ENCODE measurements around the gene UTRN. TPM values are rescaled to one million over a fixed set of nuclear protein-coding genes. Genes with fewer than 3 reads are reported as not detected.

Gene UTRN
- total RNA-seq, 2 experiments from 2014 or later = 37.8 to 38.1 TPM

DNA sequence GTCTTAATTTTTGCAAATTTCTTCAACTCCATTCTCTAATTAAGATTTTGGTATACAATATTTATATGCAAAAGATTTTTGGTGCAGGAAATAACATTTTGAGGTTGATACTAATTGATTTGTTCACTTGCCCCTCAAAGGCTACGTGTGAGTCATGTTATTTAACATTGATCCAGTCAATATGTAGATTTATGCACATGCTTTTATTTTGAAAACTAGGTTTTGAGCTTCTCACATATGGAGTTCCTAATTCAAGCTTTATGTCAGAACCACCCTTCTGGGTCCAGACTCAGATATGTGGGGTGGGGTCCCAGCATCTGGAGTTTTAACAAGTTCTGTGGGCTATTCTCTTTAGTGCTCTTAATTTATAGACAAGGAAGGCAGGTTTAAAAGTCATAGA, 13.8 kb downstream of the UTRN start:
- no peaks in the 10 kb centered on the region for H3K36me3 Mint-ChIP-seq
- ChIA-PET CTCF (interaction anchor here (1.9 kb wide), 1 partner anchor 13 kb away, joined by 6 read pairs; no protein-coding TSS in a partner anchor), POLR2A (no interaction called here)
- peaks cover 7% of the 10 kb centered on the region for H3K4me1 Mint-ChIP-seq (ENCODE audit: low read depth)
- intact Hi-C loops (cut with micrococcal nuclease) = no loop called here
- no peak for DNase-seq
- no peak overlapping the region for H3K27ac Mint-ChIP-seq
- no peak overlapping the region for H3K4me3 Mint-ChIP-seq
- H3K9me3 Mint-ChIP-seq = no peaks in the 10 kb centered on the region
- no peaks in the 10 kb centered on the region for H3K27me3 Mint-ChIP-seq

DNA sequence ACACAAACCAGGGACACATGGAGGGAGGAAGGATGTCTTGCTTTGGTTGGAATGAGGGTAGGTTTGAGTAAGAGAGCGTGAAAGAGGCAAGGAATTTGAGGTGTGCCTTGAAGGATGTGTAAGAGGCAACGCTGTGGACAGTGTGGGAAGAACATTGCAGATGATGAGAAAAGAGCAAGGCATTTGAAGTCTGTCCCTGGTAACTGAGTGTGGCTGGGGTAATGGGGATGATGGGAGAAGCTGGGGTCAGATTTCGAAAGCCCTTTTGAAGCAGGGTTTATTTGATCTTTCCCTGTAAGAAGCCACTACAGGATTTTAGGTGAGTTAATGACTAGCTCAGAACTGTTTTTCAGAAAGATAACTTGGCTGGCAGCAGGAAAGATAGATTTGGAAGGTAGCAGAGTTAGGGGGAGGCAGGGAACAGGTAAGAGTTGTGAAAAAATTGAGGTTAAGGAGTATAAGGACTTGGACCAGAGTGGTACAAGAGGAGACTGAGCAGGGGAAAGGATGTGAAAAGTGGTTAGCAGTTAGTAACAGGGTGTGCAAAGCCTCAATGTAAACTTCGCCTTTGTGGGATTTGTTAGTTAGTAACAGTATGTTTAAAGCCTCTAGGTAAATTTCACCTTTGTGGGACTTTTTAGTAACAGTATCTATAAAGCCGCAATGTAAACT, 17.7 kb downstream of the UTRN start:
- CTCF ChIA-PET = no interaction called here
- DNase-seq = no peak
- Mint-ChIP-seq H3K4me1 (ENCODE audit: low read depth) (peaks cover 19% of the 10 kb centered on the region), H3K9me3 (no peaks in the 10 kb centered on the region), H3K27me3 (no peaks in the 10 kb centered on the region), H3K27ac (no peak overlapping the region), H3K36me3 (no peaks in the 10 kb centered on the region), H3K4me3 (no peak overlapping the region)
- POLR2A ChIA-PET = no interaction called here
- intact Hi-C loops (cut with micrococcal nuclease) = no loop called here

DNA sequence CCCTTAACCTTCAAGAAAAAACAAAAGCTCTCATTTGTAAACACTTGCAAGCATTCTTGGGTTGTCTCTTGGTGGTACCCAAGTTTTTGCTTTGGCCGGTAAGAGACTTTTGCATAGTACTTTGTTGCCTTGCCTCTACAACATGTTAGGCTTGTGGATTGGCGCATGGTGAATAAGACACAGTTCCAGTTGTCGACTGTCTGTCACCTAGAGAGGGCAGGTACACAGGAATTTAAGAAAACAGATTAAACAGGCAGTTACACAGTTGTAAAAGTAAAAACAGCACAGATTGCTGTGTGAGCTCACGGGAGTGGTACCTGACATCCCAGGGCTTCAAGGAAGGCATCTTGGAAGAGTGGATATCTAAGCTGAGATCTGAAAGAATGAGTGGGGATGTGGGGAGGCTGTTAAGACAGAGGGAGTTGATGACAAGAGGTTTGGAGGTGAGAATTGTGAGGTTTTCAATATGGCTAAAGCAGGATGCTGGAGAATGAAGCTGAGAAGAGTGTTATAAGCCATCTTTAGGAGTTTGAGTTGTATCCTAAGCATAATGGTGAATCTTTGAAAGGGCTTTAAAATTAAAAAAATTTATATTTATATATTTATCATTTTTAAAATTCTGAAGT, 19.2 kb downstream of the UTRN start:
- ChIA-PET POLR2A (no interaction called here), CTCF (no interaction called here)
- H3K4me3 Mint-ChIP-seq = no peak overlapping the region

DNA sequence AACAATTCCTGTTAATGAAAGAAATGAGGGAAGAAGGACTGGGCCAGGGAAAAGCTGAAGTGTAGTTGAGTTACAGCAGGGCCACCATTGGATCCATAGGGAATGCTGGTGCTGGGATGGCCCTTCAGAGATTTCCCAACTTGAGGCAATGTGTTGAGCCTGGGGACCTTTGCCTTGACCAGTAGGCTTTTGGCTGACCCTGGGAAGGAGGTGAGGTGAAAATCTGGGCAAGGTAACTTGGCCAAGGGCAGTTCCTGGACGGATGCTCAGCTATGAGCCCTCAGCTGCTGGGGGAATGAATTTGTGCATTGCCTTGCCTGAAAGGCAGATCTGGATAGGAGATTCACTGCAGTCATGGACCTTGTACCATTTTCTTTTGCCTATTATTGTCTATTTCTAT, 20.4 kb downstream of the UTRN start:
- no peaks in the 10 kb centered on the region for H3K36me3 Mint-ChIP-seq
- intact Hi-C loops (cut with micrococcal nuclease) = no loop called here
- no peak for DNase-seq
- H3K4me1 Mint-ChIP-seq (ENCODE audit: low read depth) = peaks cover 24% of the 10 kb centered on the region
- ChIA-PET POLR2A (interaction anchor here (0.9 kb wide), 1 partner anchor 19 kb away, joined by 3 read pairs; no protein-coding TSS in a partner anchor), CTCF (no interaction called here)
- H3K27ac Mint-ChIP-seq = no peak overlapping the region
- H3K27me3 Mint-ChIP-seq = no peaks in the 10 kb centered on the region
- H3K4me3 Mint-ChIP-seq = no peak overlapping the region
- H3K9me3 Mint-ChIP-seq = no peaks in the 10 kb centered on the region

More for the DNA sequence above, 19.2 kb downstream of the UTRN start:
- Mint-ChIP-seq H3K36me3 (no peaks in the 10 kb centered on the region), H3K4me1 (ENCODE audit: low read depth) (peaks cover 16% of the 10 kb centered on the region), H3K27me3 (no peaks in the 10 kb centered on the region), H3K27ac (no peak overlapping the region), H3K9me3 (no peaks in the 10 kb centered on the region)
- intact Hi-C loops (cut with micrococcal nuclease) = no loop called here
- DNase-seq = no peak

DNA sequence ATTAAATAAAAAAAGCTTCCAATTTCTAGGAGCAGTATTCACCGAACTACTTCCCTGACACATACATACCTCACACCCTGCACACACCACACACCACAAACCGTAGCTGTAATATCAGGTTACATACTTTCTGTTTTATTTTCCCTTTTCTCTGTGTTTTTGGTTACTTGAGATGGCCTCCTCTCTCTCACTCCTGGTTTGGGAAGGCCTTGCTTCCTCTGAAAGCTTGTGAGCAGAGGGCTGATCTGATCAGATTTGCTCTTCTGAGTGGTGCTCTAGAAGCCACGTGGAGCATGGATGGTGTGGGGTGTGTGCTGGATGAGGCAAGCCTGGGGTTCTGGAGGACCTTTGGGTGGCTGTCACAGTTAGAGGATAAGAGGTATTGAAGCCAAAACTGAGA, 20.9 kb downstream of the UTRN start:
- DNase-seq = peak; percentile 49
- ChIA-PET CTCF (no interaction called here), POLR2A (interaction anchor here (0.9 kb wide), 1 partner anchor 20 kb away, joined by 3 read pairs; no protein-coding TSS in a partner anchor)
- Mint-ChIP-seq H3K4me1 (ENCODE audit: low read depth) (peaks cover 28% of the 10 kb centered on the region), H3K27ac (peak overlapping the region; percentile 25), H3K36me3 (no peaks in the 10 kb centered on the region), H3K27me3 (no peaks in the 10 kb centered on the region), H3K4me3 (peak overlapping the region; percentile 4), H3K9me3 (no peaks in the 10 kb centered on the region)
- intact Hi-C loops (cut with micrococcal nuclease) = no loop called here

DNA sequence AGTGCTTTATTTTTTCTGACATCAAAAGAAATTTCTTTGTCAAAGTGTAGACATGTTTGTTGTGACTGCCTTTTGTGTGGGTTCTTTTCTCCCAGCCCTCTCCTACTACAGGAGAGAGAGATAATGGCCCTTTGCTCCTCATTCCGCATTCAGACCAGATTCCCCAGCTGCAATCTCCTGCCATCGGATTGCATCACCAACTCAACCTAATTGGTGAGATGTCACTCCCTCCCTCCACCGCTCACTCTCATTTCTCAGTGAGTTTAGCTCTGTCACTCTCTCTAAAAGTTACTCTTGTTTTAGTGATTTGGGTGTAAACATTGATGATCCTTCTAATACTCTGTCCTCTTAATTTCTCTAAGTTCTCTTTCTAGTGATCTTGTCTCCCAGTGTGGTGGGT, 22.7 kb downstream of the UTRN start:
- no peak for DNase-seq
- ChIA-PET POLR2A (no interaction called here), CTCF (no interaction called here)
- intact Hi-C loops (cut with micrococcal nuclease) = no loop called here
- no peaks in the 10 kb centered on the region for H3K36me3 Mint-ChIP-seq
- peaks cover 34% of the 10 kb centered on the region for H3K4me1 Mint-ChIP-seq (ENCODE audit: low read depth)
- H3K27ac Mint-ChIP-seq = no peak overlapping the region
- no peaks in the 10 kb centered on the region for H3K9me3 Mint-ChIP-seq
- no peak overlapping the region for H3K4me3 Mint-ChIP-seq
- H3K27me3 Mint-ChIP-seq = peaks cover 2% of the 10 kb centered on the region

DNA sequence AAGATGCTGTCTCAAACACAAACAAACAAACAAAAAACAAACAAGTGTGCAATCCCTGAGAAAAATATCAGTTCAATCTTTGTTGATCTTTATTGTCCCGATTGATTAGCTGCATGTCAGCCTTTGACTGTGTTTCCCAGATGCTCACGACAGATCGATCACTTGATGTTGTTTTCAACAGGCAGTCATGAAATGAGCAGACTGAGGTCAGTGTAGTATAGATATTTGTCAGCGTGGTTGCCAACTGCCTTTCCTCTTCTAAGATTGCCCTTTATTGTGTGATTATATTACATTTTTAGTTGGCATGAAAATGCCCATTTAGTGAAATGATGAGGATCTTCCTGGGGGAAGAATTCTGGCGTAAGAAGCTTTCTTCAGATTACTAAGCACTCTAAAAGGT, 25.6 kb downstream of the UTRN start:
- peaks cover 2% of the 10 kb centered on the region for H3K27me3 Mint-ChIP-seq
- intact Hi-C loops (cut with micrococcal nuclease) = loop anchor here (2.0 kb wide), 2 partner anchors 24 kb away; no protein-coding TSS in a partner anchor
- peaks cover 25% of the 10 kb centered on the region for H3K4me1 Mint-ChIP-seq (ENCODE audit: low read depth)
- ChIA-PET CTCF (interaction anchor here (1.4 kb wide), 1 partner anchor 24 kb away, joined by 3 read pairs; no protein-coding TSS in a partner anchor), POLR2A (no interaction called here)
- H3K36me3 Mint-ChIP-seq = no peaks in the 10 kb centered on the region
- no peaks in the 10 kb centered on the region for H3K9me3 Mint-ChIP-seq
- DNase-seq = peak; percentile 62
- peak overlapping the region; percentile 31 for H3K4me3 Mint-ChIP-seq
- H3K27ac Mint-ChIP-seq = no peak overlapping the region

DNA sequence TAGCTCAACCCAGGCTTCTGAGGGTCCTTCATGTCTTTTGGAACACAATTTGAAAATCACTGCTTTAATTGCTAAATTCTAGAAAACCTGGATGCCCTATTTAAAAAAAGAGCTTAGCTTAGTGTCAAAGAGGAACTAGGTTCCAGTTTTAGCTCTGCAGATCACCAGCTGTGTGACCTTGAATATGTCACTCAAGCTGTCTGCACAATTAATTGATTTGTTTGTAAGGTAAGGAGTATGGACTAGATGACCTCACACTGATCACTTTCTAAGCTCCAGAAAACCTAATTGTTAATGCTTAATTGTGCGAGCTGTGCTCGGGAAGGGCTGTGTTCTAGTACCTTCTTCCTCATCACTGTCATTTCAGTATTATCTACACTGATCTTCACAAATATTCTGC, 26.2 kb downstream of the UTRN start:
- no peak for DNase-seq
- Mint-ChIP-seq H3K4me3 (no peak overlapping the region), H3K36me3 (no peaks in the 10 kb centered on the region), H3K27ac (no peak overlapping the region), H3K27me3 (peaks cover 2% of the 10 kb centered on the region), H3K9me3 (no peaks in the 10 kb centered on the region), H3K4me1 (ENCODE audit: low read depth) (peaks cover 19% of the 10 kb centered on the region)
- CTCF ChIA-PET = interaction anchor here (1.4 kb wide), 1 partner anchor 23 kb away, joined by 3 read pairs; no protein-coding TSS in a partner anchor
- intact Hi-C loops (cut with micrococcal nuclease) = loop anchor here (2.0 kb wide), 2 partner anchors 23 to 25 kb away; no protein-coding TSS in a partner anchor
- POLR2A ChIA-PET = no interaction called here

DNA sequence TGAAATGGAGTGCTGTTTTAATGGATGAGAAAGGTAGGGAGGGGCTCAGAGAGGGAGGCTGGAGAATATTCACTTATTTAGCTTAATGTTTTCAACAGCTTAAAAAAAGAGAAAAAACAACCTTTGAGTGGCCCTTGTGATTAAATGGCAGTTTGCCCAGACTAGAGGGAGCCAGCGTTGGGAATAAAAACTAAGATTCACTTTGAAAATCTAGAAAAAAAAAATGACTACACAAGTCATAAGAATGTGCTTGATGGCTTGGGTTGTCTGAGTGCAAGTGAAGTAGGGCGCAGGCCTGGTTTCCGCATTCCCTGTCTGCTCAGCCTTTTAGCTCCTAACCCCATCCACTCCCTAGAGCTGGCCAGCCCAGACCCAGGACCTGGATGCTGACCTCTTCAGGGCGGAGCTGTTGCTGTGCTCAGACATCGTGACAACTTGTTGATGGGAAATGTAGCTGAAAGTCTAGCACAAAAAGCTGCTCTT, 28.9 kb downstream of the UTRN start:
- CTCF ChIA-PET = no interaction called here
- H3K27me3 Mint-ChIP-seq = peaks cover 2% of the 10 kb centered on the region
- POLR2A ChIA-PET = no interaction called here

DNA sequence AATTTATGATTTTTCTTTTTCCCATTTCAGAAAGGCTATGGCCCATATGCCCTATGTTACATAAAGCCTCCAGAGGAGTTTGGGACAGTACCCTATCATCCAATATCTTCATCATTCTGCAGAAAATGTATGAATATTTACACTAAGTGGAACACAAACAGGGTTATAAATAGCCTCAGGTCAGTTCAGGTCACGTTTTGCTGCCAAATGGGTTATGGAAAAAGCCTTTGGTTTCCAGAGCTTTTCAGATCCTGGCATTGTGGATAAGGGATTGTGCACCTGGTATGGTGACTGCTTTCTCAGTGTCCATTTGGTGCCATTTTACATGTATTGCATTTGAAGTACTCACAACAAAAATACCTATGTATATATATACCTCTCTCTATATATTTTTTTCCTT, 29.4 kb downstream of the UTRN start:
- Mint-ChIP-seq H3K27ac (no peak overlapping the region), H3K36me3 (no peaks in the 10 kb centered on the region), H3K9me3 (no peaks in the 10 kb centered on the region), H3K4me1 (ENCODE audit: low read depth) (peaks cover 18% of the 10 kb centered on the region), H3K27me3 (peaks cover 2% of the 10 kb centered on the region), H3K4me3 (no peak overlapping the region)
- ChIA-PET CTCF (no interaction called here), POLR2A (no interaction called here)
- intact Hi-C loops (cut with micrococcal nuclease) = no loop called here
- no peak for DNase-seq

More for the DNA sequence above, 28.9 kb downstream of the UTRN start:
- Mint-ChIP-seq H3K4me1 (ENCODE audit: low read depth) (peaks cover 19% of the 10 kb centered on the region), H3K4me3 (no peak overlapping the region), H3K9me3 (no peaks in the 10 kb centered on the region), H3K27ac (no peak overlapping the region), H3K36me3 (no peaks in the 10 kb centered on the region)
- DNase-seq = no peak
- intact Hi-C loops (cut with micrococcal nuclease) = no loop called here

DNA sequence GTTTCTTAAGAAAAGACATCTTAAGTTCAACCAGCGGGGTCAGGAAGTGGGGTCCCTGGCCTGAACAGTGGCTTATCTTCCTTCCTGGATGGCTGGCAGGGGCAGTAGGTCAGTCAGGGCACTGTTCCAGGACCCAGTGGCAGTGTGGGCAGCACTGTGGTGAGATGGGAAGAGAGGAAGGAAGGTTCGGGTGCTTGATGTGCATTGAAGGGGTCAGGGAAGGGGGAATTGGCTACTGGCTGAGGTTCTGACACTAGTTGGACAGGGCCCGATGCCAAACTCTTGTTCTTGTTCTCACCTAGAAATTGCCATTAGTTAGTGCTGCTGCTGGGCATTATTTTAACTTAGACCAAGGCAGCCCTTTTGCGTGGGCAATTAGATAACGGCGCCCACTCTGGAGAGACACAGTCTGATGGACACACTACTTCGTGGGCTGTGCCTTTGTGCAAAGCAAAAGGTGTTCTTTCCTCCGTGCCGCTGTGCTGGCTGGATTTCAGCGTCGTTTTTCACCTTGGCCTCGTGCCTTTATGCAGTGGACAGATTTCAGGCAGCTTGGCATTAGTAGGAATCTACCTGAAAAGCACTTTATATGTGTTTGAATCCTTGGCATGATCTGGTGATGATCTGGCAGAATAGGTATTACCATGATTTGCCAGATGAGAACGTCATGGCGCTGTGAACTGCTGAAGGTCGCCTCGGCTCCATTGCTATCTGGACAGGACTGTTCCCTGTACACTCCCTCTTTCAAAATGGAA, 30.3 kb downstream of the UTRN start:
- H3K4me3 Mint-ChIP-seq = no peak overlapping the region
- ChIA-PET CTCF (no interaction called here), POLR2A (no interaction called here)
- DNase-seq = no peak
- intact Hi-C loops (cut with micrococcal nuclease) = no loop called here
- no peaks in the 10 kb centered on the region for H3K9me3 Mint-ChIP-seq
- peaks cover 2% of the 10 kb centered on the region for H3K27me3 Mint-ChIP-seq
- no peak overlapping the region for H3K27ac Mint-ChIP-seq
- no peaks in the 10 kb centered on the region for H3K36me3 Mint-ChIP-seq
- H3K4me1 Mint-ChIP-seq (ENCODE audit: low read depth) = peaks cover 13% of the 10 kb centered on the region

DNA sequence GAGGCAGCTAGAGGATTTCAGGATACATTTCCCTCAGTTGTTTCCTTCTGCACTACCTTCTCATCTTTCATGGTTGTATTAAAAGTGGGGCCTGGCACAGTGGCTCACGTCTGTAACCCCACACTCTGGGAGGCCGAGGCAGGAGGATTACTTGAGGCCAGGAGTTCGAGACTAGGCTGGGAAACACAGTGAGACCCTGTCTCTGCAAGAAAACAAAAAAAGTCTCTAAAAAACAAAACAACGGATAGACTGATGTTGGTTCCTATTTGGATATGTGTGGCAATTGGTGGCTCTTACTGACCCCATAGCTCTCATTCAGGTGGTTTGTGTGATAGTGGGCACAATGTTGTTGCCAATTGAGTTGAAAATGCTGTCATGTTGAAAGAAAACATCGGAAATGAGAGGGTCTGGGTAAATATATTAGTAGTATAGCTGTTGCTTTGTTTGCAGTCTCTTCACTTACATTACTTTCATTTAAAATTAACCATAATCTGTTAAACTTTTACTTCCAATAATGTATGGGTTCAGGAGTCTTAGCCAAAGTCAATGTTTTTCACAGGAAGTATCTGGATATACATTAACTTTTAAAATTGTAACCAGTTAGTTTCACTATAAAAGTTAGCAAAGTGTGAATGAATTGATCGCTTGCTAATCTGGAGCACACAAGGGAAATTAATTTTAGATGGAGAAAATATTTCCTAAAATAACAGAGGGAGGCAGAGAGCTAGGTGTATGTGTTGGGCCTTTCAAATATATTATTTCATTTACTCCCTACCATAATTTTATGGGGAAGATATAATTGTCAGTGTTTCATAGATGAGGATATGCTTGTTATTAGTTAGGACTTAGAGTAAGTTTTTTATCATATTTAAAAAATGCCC, 31.1 kb downstream of the UTRN start:
- ChIA-PET CTCF (no interaction called here), POLR2A (no interaction called here)
- H3K9me3 Mint-ChIP-seq = no peaks in the 10 kb centered on the region
- no peak overlapping the region for H3K27ac Mint-ChIP-seq
- no peak for DNase-seq
- peaks cover 2% of the 10 kb centered on the region for H3K27me3 Mint-ChIP-seq
- intact Hi-C loops (cut with micrococcal nuclease) = no loop called here
- no peak overlapping the region for H3K4me3 Mint-ChIP-seq
- H3K4me1 Mint-ChIP-seq (ENCODE audit: low read depth) = peaks cover 10% of the 10 kb centered on the region
- H3K36me3 Mint-ChIP-seq = no peaks in the 10 kb centered on the region

All from activated CD4-positive, alpha-beta memory T cell treated with anti-CD3 and anti-CD28 coated beads for 36 hours (primary cell).